HG02938 (cell line): ENCODE measurements around the gene NEU4.
A peak's percentile ranks its signal among the peaks of the same experiment; 100 is the strongest.

Experiments used
- ATAC-seq: cut with Tn5 transposase; IDR thresholded peaks from one replicate; pipeline ENCODE4 v1.9.1; 2021; ENCODE audit warnings: mild to moderate bottlenecking, moderate library complexity; ENCODE audit not compliant: unreplicated experiment

Gene NEU4

DNA sequence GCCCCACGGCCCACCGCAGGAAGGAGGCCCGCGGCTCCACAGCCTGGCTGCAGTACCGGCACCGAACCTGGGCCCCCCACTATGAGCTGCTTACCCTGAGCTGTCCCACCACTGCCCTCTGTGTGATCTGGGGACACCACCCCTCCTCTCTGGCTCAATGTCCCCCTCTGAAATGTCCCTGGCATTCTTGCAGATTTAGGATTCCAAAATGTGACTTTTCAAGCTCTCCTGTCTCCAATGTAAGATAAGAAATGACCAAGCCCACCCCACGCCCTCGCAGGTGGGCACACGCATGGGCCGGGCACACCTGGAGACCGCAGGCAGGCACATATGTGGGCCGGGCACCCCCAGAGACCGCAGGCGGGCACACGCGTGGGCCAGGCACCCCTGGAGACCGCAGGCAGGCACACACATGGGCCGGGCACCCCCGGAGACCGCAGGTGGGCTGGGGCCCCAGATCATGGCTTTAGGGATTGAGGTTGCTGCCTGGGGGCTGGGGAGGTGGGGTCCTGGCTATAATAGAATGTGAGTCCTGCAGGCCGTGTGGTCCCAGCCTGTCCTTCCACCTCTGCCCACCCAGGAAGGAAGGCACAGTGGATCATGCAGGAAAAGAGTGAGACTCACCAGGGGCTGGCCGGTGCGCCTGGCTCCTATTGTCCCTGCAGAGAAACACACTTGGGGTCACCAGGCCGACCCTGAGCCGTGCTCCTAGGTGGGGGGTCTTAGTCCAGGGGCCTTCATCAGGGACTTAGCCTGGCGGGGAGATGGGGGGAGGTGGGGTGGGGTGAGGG lies 42.5 kb downstream of the NEU4 start:
- ATAC-seq, result no peak

DNA sequence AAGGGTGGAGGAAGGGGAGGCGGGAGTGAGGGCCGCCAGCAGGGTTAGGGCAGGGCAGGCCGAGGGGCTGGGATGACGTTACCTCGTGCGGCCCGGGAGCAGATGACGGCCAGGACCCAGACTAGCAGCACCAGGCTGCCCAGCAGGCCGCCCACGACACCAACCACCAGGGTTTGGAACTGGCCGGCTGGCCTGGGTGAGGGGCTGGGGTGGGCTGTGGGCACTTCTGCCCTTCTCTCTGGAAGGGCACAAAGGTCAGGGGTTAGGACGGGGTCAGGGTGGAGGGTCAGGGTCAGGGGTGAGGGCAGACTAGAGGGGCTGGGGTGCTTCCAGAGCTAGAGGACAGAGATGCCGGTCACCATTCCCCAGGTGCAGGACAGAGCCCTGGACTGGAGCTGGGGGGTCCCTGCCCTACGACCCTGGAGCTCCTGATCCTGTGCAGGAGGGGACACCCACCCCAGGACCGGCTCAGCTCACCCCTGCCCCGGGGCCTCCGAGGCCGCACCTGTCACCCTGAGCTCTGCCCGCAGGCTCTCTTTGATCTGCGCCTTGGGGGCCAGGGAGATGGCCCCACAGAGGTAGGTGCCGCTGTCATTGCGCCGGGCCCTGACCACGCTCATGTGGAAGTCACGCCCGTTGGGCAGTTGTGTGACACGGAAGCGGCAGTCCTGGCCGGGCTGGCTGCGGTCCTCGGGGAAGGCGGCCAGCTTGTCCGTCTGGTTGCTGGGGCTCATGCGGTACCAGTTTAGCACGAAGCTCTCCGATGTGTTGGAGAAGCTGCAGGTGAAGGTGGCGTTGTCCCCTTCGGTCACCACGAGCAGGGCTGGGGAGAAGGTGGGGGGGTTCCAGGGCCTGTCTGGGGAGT lies 43.4 kb downstream of the NEU4 start:
- ATAC-seq, result no peak

DNA sequence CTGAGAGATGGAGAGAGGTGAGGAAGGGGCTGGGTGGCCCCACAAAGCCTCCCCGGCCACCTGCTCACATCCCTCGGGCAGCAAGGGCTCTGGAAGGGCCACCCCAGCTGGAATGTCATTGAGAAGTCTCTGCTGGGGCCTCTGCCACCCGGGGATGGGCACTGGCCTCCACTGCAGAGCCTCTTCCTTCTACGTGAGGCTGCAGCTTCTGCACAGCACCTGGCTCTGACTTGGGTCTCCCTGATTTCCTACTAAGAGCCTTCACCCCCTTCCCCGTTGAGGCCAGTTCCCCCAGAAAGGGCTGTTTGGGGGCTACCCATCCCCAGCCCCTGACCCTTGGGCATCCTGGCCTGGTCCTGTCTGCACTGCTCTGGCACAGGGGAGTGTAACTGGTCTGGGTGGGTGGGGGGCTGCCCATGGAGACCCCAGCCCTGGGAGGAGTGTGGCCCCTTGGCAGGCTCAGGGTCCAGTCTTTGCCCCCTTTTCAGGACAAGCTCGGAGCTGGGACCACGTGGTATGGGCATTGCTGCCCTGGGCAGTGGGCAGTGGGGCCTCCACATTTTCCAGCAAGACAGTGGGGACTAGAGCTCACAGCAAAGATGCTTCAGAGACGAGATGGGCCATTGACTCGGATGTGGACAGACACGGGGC lies 44.1 kb downstream of the NEU4 start:
- no peak for ATAC-seq

DNA sequence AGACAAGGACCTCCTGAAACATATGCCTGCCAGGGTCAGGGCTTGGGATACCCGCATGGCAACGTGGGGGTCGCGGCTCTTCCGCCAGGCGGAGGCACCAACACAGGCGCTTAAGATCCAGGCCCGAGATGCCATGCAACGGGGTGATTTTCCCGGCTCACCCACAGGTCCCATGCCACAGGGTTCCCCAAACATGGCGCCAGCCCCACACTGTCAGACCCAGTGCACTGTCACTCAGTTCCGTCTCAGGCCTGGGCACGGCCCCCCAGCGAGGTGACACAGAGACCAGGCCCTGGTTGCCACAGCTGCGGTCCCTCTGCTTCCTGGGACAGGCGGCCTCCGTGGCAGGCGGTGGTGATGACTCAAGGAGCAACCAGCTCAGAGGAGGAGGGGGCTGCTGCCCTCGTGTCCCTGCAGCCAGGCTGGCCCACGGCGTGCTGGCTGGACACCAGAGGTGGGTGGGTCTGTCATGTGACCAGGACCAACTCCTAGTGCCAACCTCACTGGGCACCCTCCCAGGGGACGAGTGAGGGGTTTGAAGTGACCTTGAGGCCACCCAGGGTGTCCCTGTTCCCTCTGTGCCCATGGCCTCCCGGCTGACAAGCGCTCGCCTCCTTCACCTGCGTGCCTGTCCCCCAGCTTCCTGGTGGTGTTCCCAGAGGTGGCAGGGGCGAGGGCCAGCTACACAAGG lies 44.8 kb downstream of the NEU4 start:
- no peak for ATAC-seq

DNA sequence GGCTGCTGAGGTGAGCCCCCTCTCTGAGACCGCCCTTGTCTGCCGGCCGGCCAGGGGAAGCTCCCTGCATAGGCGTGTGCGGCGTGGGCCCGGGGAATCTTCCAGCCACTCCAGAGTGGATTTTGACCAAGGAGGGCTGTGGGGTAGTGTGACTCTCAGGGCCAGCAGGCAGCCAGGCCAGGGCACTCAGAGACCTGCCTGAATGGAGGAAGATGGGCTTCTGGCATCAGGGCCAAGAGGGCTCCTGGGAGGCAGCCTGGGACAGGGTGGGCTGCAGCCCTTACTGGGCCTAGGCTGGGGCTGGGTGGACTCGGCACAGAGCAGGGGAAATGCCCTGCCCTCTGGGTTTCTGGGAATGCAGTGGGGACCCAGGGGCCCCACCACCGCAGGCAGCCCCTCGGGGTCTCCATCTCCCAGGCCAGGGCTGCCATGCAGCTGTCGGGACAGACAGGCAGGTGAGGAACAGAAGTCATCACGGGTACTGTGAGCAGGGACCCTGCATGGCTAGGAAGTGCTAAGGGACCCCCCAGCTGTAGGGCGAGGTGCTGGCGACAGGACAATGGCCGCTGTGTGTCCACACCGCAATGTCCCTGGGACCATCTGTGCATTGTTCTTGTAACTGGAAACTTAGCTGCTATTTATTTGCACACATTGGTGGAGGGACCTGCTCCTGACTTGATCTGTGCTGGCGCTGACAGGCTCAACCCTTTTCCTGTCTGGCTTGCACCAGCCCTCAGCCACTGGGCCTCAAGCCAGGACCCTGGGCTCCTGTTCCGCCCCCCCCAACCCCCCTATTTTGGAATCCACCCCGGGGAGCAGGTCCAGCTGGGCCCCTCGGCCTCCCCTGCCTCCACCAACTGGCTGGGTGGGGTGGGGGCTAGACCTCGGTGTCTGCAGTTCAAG lies 45.6 kb downstream of the NEU4 start:
- ATAC-seq, result no peak

DNA sequence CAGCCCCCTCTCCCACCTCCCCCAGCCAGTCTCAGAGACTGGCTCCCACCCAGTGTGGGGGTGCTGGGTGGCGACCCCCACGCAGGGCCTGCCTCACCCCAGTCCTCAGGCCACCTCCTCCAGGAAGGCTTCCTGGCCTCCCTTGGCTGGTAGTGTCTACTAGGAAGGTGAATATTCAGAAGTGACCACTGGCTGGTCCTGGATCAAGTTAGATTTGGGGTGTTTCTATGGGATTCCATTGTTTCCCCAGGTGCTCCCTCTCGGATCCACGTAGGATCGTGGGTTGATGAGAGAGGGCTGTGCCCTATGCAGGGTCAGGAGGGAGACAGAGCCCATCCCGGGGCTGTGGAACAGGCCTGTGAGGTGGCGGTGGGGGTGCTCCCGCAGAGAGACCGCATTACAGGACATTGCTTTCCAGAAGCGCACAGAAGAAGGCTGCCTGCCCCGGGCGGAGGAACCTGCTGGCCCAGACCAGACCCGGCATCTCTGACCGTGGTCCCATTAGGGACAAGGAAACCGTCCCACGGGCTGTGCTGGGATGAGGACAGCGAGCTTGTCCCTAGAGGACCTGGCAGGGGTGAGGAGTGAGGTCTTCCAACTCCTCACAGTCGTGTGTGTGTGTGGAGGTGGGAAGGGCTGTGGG lies 46.4 kb downstream of the NEU4 start:
- no peak for ATAC-seq

DNA sequence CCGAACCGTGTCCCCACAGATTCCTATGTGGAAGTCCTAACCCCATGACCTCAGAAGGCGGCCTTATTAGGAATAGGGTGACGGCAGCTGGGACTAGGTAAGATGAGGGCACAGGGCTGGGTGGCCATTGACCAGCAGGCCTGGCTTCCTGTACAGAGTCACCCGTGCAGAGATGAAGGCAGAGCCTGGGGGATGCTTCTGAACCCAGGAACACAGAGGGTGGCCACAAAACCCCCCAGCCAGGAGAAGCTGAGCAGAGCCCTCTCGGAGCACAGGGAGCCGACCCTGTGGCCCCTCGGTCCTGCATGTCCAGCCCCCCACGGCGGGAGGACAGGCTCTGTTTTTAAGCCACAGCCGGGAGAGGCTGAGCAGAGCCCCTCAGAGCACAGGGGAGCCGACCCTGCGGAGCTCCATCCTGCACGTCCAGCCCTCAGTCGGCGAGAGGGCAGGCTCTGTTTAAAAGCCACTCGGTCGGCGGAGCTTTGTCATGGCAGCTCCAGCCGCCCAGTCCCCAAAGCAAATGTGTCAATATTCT lies 47.0 kb downstream of the NEU4 start:
- ATAC-seq, result no peak

DNA sequence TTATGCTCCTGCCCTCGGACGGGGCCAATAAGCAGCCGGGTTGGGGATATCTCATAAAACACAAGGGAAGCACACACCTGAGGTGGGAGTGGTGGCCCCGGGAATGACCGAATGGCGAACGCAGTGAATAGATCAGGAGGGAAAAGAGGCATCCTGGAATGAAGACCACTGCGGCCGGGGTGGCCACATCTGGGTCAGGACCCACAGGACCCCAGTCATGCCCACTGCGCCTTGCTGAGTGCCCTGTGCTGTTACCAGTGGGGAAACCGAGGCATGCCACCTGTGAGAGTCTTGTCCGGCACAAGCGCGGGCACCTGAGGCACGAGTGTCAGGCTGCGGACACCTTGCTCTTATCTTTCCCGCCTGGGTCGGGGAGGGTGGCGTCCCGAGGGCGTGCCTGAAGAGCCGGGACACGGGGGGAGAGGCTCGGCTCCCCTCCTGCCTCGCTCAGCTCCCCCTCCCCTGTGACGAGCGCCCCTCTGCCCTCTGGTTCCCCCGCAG lies 48.1 kb downstream of the NEU4 start:
- no peak for ATAC-seq

DNA sequence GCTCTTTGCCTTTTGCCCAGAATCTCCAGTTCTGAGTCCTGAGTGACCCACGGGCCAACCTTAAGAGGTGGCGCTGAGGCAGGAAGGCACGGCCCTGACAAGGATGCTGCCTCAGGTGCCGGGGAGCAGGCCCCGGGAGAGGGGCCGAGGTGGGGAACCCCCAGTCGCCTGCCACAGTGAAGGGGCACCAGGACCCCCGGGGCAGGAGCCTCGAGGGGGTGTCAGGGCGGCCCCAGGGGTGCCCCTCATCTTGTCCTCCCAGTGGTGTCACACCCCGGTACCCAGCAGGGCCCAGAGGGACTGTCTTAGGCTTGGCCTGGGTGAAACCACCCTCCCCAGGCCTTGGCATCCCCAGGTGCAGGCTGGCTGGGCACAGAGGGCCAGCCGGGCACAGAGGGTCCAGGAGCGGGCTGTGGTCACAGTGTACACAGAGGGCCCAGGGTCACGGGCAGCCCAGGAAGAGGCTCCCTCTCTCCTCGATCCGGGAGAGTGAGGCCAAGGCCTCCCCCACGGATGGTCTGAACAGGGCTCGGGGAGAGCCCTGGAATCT lies 48.7 kb downstream of the NEU4 start:
- ATAC-seq, result no peak

DNA sequence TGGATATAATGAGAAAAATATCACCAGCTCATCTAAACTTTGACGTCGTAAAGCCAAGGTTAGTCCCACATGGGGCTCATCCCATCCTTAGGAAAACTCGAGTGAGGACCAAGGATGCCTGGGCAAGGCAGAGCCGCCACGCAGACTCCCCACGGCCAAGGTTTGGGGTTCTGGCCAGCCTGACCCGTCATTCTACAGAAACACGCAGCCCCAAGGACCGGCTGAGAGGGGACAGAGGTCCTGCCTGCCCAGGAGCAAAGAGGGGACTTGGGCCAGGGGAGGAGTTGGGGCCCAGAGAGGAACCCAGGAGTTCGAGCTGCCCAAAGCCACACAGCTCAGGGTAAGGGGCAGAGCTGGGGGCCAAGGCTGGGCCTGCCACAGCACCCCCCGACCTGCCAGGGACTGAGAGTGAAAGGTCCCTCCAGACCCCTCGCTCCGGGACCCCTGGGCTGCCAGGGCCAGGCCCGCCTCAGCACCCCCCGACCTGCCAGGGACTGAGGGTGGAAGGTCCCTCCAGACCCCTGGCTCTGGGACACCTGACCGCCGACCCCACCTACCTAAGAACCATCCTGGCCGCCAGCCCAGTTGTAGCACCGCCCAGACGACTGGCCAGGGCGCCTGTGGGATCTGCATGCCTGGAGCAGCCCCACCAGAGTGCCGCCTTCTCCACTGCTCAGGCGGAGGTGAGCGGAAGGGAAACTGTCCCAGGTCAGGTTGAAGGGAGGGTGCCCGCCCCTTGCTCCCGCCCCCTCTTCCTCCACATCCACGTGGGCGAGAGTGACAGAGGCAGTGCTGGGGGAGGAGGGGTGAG lies 49.4 kb downstream of the NEU4 start, which contains the start of gene PDCD1:
TSS of gene PDCD1 (minus strand) at position 689 of the 811 bp plus-strand sequence. CDS start at position 633, 56 bp downstream.
- ATAC-seq, result no peak

DNA sequence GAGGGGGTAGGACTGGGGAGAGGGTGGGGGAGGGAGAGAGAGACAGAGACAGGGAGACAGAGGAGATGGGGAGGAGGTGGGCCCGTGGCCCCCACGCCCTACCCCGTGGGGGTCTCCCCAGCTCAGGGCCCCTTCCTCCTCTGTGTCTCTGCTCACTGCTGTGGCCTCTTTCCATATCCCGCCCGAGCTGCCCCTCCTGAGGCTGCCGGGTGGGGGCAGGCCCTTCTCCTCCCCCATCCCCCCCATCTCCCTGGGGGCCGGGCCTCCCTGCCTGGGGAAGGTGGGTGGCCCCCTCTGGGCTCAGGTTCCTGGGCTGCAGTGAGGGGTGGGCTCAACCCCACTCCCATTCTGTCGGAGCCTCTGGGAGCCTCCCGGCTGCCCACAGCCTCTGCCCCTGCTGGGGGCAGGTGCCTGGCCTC lies 50.0 kb downstream of the NEU4 start:
- ATAC-seq, result no peak

DNA sequence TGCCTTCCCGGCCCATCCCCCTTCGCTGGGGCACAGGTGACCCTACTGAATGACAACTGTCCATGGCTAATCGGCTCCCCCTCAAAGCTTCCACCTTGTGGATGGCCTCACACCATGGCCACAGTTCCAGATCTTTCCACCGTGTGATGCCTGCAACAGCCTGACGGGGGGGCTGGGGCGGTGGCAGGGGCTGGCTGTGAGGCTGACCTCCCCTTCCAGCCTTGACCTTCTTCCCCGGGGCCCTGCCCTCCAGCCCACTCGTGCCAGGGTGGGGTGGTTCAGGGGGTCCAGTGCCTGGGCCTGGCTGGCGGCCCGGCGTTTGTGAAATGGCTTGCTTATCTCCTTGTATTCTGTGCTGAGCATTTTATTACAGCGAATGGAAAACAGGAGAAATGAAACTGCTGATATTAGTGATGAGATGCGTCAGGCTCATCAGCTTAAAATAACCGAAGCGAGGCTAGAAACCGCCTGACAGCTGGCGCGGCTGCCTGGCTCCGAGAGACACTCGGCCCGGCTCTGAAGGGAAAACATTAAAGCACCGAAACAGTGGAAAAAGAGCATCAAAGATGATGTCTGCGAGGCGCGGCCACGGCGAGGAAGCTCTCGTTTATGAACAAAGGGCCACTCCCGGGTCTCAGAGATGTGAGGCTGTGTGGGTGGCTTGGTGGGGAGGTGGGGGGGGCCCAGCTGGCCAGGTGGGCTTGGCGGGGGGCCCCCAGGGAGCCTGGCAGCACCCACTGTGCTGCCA lies 50.6 kb downstream of the NEU4 start:
- peak; percentile 37 for ATAC-seq

DNA sequence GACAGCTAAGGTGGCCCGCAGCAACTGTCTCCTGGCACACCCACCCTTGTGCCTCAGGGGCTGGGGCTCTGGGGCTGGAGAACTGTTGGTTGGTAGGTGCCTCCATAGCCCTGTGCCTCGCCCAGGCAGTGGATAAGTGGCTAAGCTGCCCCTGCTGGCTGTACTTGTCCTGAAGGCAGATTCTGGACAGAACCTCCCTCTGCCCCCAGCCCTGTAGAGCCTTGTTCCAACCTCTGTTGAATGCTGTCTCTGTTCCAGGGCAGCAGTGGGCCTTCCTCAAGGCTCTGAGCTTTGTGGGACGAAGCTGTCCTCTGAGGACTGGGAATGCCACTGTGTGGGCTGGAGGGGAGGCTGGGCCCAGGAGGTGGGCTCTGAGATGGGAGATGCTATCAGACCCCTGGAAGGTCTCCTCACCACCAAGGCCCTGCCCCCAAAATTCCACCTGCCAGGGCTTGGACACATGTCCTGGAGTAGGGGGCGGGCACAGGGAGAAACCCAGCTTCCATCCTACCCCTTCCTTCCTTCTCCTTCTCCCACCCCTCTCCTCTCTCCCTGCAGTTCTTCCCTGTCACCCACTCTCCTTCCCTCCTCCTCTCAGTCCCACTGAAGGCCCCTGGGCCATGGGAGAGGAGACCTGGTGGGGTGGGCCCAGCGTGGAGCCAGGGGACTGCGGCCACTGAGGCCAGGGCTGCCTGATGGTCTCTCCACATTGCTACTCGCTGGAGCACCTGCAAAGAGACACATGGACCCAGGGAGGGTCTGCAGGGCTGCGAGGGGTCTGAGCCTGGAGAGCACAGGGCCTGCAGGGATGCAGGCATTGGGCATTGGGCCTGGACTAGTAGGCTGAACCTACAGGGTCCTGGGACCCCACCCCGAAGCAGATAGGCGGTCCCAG lies 51.4 kb downstream of the NEU4 start:
- no peak for ATAC-seq

DNA sequence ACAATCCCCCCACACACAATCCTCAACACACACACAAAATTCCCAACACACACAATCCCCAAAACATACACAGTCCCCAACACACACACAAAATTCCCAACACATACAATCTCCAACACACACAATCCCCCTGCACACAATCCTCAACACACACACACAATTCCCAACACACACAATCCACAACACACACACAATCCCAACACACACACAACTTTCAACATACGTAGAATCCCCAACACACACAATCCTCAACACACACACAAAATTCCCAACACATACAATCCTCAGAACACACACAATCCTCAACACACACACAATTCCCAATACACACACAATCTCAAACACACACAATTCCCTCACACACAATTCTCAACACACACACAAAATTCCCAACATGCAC lies 52.3 kb downstream of the NEU4 start:
- no peak for ATAC-seq

DNA sequence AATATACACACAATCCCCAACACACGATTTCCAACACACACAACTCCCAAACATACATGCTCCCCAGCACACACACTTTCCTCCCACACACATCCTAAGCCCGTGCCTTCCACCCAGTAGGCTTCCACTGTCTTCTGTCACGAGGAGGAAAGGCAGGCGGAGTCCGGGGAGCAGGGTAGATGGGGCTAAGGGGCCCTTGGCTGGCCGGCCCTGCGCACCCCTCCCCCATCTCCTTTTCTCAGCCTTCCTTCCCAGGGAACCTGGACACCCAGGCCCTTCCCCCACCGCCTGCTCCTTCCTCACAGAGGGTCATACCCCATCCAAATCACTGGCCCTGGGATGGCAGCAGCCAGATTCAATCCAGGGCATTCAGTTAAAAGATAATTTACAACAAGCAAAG lies 53.1 kb downstream of the NEU4 start:
- ATAC-seq, result no peak
